Mesendoderm (in vitro differentiated cells): ENCODE measurements around the gene CA10.

ENCODE experiments used
- DNase-seq: peaks from one replicate; pipeline ENCODE4 v3.0.0; 2013
- H2AK5ac ChIP-seq: 2 replicates; pipeline ENCODE4 v1.6.1; 2013; ENCODE audit warnings: low read length, inconsistent platforms
- H2BK120ac ChIP-seq: 2 replicates; pipeline ENCODE4 v1.6.1; 2013; ENCODE audit warnings: low read depth, mild to moderate bottlenecking, low read length, moderate library complexity, mixed read lengths
- H2BK15ac ChIP-seq: replicated peaks from 2 replicates; pipeline ENCODE4 v1.6.1; 2013; ENCODE audit warnings: low read depth, mild to moderate bottlenecking, moderate library complexity
- H2BK5ac ChIP-seq: 2 replicates; pipeline ENCODE4 v1.6.1; 2013; ENCODE audit warnings: low read length, inconsistent platforms
- H3K18ac ChIP-seq: 2 replicates; pipeline ENCODE4 v1.6.1; 2013; ENCODE audit warnings: mild to moderate bottlenecking, low read length, mixed read lengths
- H3K23ac ChIP-seq: one replicate; pipeline ENCODE4 v1.6.1; 2013; ENCODE audit warnings: low read length
- H3K27ac ChIP-seq: 2 replicates; pipeline ENCODE4 v1.5.1; 2013; ENCODE audit warnings: low read depth, mild to moderate bottlenecking, inconsistent platforms, low read length, moderate library complexity
- H3K27me3 ChIP-seq: 2 replicates; pipeline ENCODE4 v1.6.1; 2013; ENCODE audit warnings: low read length, control low read depth, mild to moderate bottlenecking, inconsistent platforms; ENCODE audit not compliant: insufficient read depth, poor library complexity
- H3K36me3 ChIP-seq: 2 replicates; pipeline ENCODE4 v1.6.1; 2013; ENCODE audit warnings: low read length, inconsistent platforms; ENCODE audit not compliant: control insufficient read depth, insufficient read depth
- H3K4ac ChIP-seq: one replicate; pipeline ENCODE4 v1.6.1; 2013; ENCODE audit warnings: low read depth, mild to moderate bottlenecking, low read length, moderate library complexity
- H3K4me1 ChIP-seq: 2 replicates; pipeline ENCODE4 v1.6.1; 2013; ENCODE audit warnings: low read depth, low read length, inconsistent platforms; ENCODE audit not compliant: control insufficient read depth
- H3K4me2 ChIP-seq: 2 replicates; pipeline ENCODE4 v1.6.1; 2013; ENCODE audit warnings: low read length
- H3K4me3 ChIP-seq: 2 replicates; pipeline ENCODE4 v1.5.1; 2013; ENCODE audit warnings: mild to moderate bottlenecking, low read length
- H3K56ac ChIP-seq: one replicate; pipeline ENCODE4 v1.6.1; 2013; ENCODE audit warnings: low read length
- H3K79me1 ChIP-seq: 2 replicates; pipeline ENCODE4 v1.6.1; 2013; ENCODE audit warnings: low read length, inconsistent platforms
- H3K79me2 ChIP-seq: 2 replicates; pipeline ENCODE4 v1.6.1; 2013; ENCODE audit warnings: mild to moderate bottlenecking, low read length; ENCODE audit not compliant: control insufficient read depth, insufficient read depth
- H3K9ac ChIP-seq: 2 replicates; pipeline ENCODE4 v1.6.1; 2013; ENCODE audit warnings: low read length, inconsistent platforms
- H4K5ac ChIP-seq: one replicate; pipeline ENCODE4 v1.6.1; 2013; ENCODE audit warnings: low read length
- H4K8ac ChIP-seq: one replicate; pipeline ENCODE4 v1.6.1; 2013; ENCODE audit warnings: low read depth, mild to moderate bottlenecking, control low read depth, low read length, moderate library complexity
- WGBS: extraction: QIAGEN DNeasy Blood & Tissue Kit; methylation state at CpG from one replicate; pipeline ENCODE4 v1.1.7; 2013; ENCODE audit warnings: low lambda C conversion rate, missing lambda C conversion rate; ENCODE audit not compliant: insufficient coverage; ENCODE audit errors: extremely low coverage; 5-methylcytosine and 5-hydroxymethylcytosine counted together

Gene CA10

GRCh38 chr17:51995797-51996403 is 162.6 kb downstream of the CA10 start:
- no peak overlapping the region for H3K56ac ChIP-seq
- no peak overlapping the region for H2BK120ac ChIP-seq
- H4K5ac ChIP-seq = no peak overlapping the region
- H3K79me2 ChIP-seq = no peaks in the 10 kb centered on the region
- no peak overlapping the region for H3K18ac ChIP-seq
- H3K27me3 ChIP-seq = no peaks in the 10 kb centered on the region
- H2AK5ac ChIP-seq = no peak overlapping the region
- no peak overlapping the region for H4K8ac ChIP-seq
- H3K36me3 ChIP-seq = no peaks in the 10 kb centered on the region
- H3K23ac ChIP-seq = no peak overlapping the region
- H2BK15ac ChIP-seq = no peak overlapping the region
- no peak overlapping the region for H3K4me3 ChIP-seq
- no peak overlapping the region for H2BK5ac ChIP-seq
- no peak overlapping the region for H3K9ac ChIP-seq
- no peak overlapping the region for H3K4ac ChIP-seq
- no peak overlapping the region for H3K4me2 ChIP-seq
- H3K4me1 ChIP-seq = no peaks in the 10 kb centered on the region
- no peak overlapping the region for H3K27ac ChIP-seq
- peak; percentile 67 for DNase-seq
- H3K79me1 ChIP-seq = no peaks in the 10 kb centered on the region

DNA sequence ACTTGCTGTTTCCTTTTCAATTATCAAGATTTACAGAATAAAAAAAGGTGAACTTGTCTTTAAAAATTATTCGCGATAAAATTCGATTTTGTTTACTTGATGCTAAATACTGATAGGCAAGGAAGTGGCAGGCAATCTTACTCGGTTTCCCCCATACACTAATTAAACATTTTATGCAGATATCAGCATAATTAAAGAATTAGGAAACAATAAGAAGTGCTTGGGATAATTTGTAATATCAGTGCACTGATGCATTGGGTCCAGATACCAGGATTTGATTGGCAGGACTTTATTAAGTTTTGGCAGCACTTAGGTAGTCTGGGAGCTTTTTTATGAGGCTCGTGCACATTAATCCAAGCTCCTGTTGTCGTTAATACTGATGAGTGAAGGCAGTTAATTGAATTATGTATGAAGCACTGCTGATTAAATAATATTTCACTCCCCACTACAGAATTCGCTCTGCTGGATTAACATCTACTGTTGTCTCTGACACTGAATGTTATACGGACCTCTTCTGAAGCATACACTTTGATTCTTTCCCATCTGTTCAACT is 165.6 kb downstream of the CA10 start:
- no peaks in the 10 kb centered on the region for H3K36me3 ChIP-seq
- no peak overlapping the region for H3K9ac ChIP-seq
- no peak overlapping the region for H3K27ac ChIP-seq
- H2BK120ac ChIP-seq = no peak overlapping the region
- no peak overlapping the region for H2AK5ac ChIP-seq
- H2BK5ac ChIP-seq = no peak overlapping the region
- DNase-seq = no peak
- no peak overlapping the region for H3K4ac ChIP-seq
- H3K4me1 ChIP-seq = no peaks in the 10 kb centered on the region
- no peak overlapping the region for H3K18ac ChIP-seq
- no peak overlapping the region for H3K4me3 ChIP-seq
- H3K56ac ChIP-seq = no peak overlapping the region
- no peak overlapping the region for H2BK15ac ChIP-seq
- H3K4me2 ChIP-seq = no peak overlapping the region
- no peak overlapping the region for H4K8ac ChIP-seq
- H4K5ac ChIP-seq = no peak overlapping the region
- H3K27me3 ChIP-seq = no peaks in the 10 kb centered on the region
- H3K23ac ChIP-seq = no peak overlapping the region
- no peaks in the 10 kb centered on the region for H3K79me2 ChIP-seq
- 100% methylated on average over 3 of the region's 8 CpGs for WGBS
- no peaks in the 10 kb centered on the region for H3K79me1 ChIP-seq

GRCh38 chr17:51971121-51971520 is 187.4 kb downstream of the CA10 start:
- Histone ChIP-seq H3K27me3 (no peaks in the 10 kb centered on the region), H3K23ac (no peak overlapping the region), H3K56ac (no peak overlapping the region), H2BK15ac (no peak overlapping the region), H3K79me1 (no peaks in the 10 kb centered on the region), H3K4ac (no peak overlapping the region), H3K4me1 (no peaks in the 10 kb centered on the region), H2AK5ac (no peak overlapping the region), H4K8ac (no peak overlapping the region), H3K79me2 (no peaks in the 10 kb centered on the region), H3K4me2 (no peak overlapping the region), H2BK5ac (no peak overlapping the region), H3K18ac (no peak overlapping the region), H3K4me3 (no peak overlapping the region), H3K36me3 (no peaks in the 10 kb centered on the region), H3K27ac (no peak overlapping the region), H2BK120ac (no peak overlapping the region), H4K5ac (no peak overlapping the region), H3K9ac (no peak overlapping the region)
- DNase-seq = no peak
- no CpG with 5 or more reads among the region's 1 CpG for WGBS

DNA sequence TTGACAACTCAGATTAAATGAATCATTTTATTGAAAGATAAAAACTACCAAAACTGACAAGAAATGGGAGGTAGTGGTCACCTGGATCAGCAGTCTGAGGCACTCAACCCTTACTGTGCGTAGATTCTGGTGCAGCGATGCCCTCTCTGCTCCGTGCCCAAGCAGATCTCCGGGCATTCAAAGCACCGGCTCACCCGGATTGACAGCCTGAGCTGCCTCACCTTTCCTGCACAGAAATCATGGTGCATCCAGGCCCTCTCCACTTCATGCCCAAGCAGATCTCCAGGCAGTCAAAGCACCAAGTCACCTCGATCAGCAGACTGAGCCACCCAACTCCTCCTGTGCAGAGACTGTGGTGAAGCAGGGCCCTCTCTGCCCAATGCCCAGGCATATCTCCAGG is 196.8 kb downstream of the CA10 start:
- no peak overlapping the region for H2BK120ac ChIP-seq
- DNase-seq = no peak
- no peak overlapping the region for H2BK5ac ChIP-seq
- H3K18ac ChIP-seq = no peak overlapping the region
- WGBS = no CpG with 5 or more reads among the region's 7 CpGs
- H3K27ac ChIP-seq = no peak overlapping the region
- H3K56ac ChIP-seq = no peak overlapping the region
- no peak overlapping the region for H3K4me3 ChIP-seq
- H2AK5ac ChIP-seq = no peak overlapping the region
- H3K4ac ChIP-seq = no peak overlapping the region
- no peaks in the 10 kb centered on the region for H3K36me3 ChIP-seq
- no peaks in the 10 kb centered on the region for H3K4me1 ChIP-seq
- no peak overlapping the region for H3K4me2 ChIP-seq
- no peak overlapping the region for H3K23ac ChIP-seq
- H4K8ac ChIP-seq = no peak overlapping the region
- no peak overlapping the region for H2BK15ac ChIP-seq
- H3K79me1 ChIP-seq = no peaks in the 10 kb centered on the region
- no peak overlapping the region for H4K5ac ChIP-seq
- no peak overlapping the region for H3K9ac ChIP-seq
- no peaks in the 10 kb centered on the region for H3K27me3 ChIP-seq
- no peaks in the 10 kb centered on the region for H3K79me2 ChIP-seq

- no peak overlapping the region for H3K23ac ChIP-seq
- H4K5ac ChIP-seq = no peak overlapping the region
- H3K56ac ChIP-seq = no peak overlapping the region
- no peak overlapping the region for H3K4me3 ChIP-seq
- H3K4me2 ChIP-seq = no peak overlapping the region
- no peaks in the 10 kb centered on the region for H3K4me1 ChIP-seq
- DNase-seq = no peak
- no peak overlapping the region for H3K9ac ChIP-seq
- H3K27me3 ChIP-seq = no peaks in the 10 kb centered on the region
- H4K8ac ChIP-seq = no peak overlapping the region
- H3K27ac ChIP-seq = no peak overlapping the region
- H2BK5ac ChIP-seq = no peak overlapping the region
- no peak overlapping the region for H3K4ac ChIP-seq
- no peak overlapping the region for H2AK5ac ChIP-seq
- H3K18ac ChIP-seq = no peak overlapping the region
- no peak overlapping the region for H2BK15ac ChIP-seq
- no peaks in the 10 kb centered on the region for H3K36me3 ChIP-seq
- no peaks in the 10 kb centered on the region for H3K79me2 ChIP-seq
- no peaks in the 10 kb centered on the region for H3K79me1 ChIP-seq
- H2BK120ac ChIP-seq = no peak overlapping the region
- no CpG with 5 or more reads among the region's 5 CpGs for WGBS
Observed at GRCh38 chr17:51957786-51958185, 200.7 kb downstream of the CA10 start.

DNA sequence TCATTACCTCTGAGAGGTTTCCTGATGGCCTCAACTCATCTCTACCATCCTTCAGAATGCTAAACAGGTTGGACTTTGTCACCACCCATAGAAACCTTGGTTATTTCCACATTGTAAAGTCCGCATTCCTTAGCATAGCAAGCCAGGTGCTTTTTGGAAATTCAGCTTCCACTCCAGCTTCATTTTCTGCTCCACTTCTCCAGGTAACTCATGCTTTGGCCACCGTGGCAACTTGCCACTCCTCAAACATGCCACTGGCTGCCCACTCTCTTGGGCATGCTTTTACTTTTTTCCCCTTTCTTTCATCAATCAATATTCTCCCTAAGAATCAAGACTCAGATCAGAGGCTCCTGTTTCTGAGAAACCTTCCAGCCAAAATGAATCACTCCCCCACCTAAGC is 203.3 kb downstream of the CA10 start:
- Histone ChIP-seq H2AK5ac (no peak overlapping the region), H3K79me1 (no peaks in the 10 kb centered on the region), H3K18ac (no peak overlapping the region), H3K4me2 (no peak overlapping the region), H3K56ac (no peak overlapping the region), H4K8ac (no peak overlapping the region), H3K36me3 (no peaks in the 10 kb centered on the region), H3K27ac (no peak overlapping the region), H3K79me2 (no peaks in the 10 kb centered on the region), H3K9ac (no peak overlapping the region), H3K27me3 (no peaks in the 10 kb centered on the region), H3K4ac (no peak overlapping the region), H2BK120ac (no peak overlapping the region), H4K5ac (no peak overlapping the region), H3K4me1 (no peaks in the 10 kb centered on the region), H2BK15ac (no peak overlapping the region), H3K23ac (no peak overlapping the region), H3K4me3 (no peak overlapping the region), H2BK5ac (no peak overlapping the region)
- DNase-seq = no peak
- WGBS = no CpG with 5 or more reads among the region's 2 CpGs
